Measurements from ENCODE around the gene IGDCC3. TPM values are rescaled to one million over a fixed set of nuclear protein-coding genes. Genes with fewer than 3 reads are reported as not detected.

IGDCC3 gene
- polyA plus RNA-seq, 2 of the 4 experiments (the other 2 are of a cell fraction) = 0.04 to 0.12 TPM

- CTCF ChIA-PET = interaction anchor here (1.1 to 16.1 kb wide), 8 partner anchors 10 to 78 kb away, joined by 3 to 722 read pairs (median 37); partner anchors contain the start of gene IGDCC3
- FAIRE-seq (no peak), ATAC-seq (no peak), DNase-seq (ENCODE audit: low read depth in 1 of 2, low spot score in 1 of 2) (no peak)
- WGBS (ENCODE audit: missing lambda C conversion rate) = 63% methylated on average over 9 of the region's 9 CpGs
- Histone ChIP-seq H3K4me1 (no peaks in the 10 kb centered on the region), H3K27ac (no peak overlapping the region), H3K4me2 (no peak overlapping the region), H3K4me3 (no peak overlapping the region), H3K9me3 (no peaks in the 10 kb centered on the region)
- TF ChIP-seq MAFK (IDR thresholded peaks at IDR 0.05; ENCODE audit: partially characterized antibody) = peak; percentile 53
- no peak for TF ChIP-seq CTCF (IDR thresholded peaks at IDR 0.05)
- POLR2A ChIA-PET = interaction anchor here (1.2 kb wide), 1 partner anchor 19 kb away, joined by 3 read pairs; the partner anchor contains the start of gene RNU5B-1
These were observed 54.7 kb downstream of the IGDCC3 start for GRCh38 chr15:65323071-65323511.

GRCh38 chr15:65318870-65319356, 58.9 kb downstream of the IGDCC3 start:
- peak; percentile 83 to 97 for DNase-seq (ENCODE audit: low read depth in 1 of 2, low spot score in 1 of 2)
- H3K9me3 ChIP-seq = no peaks in the 10 kb centered on the region
- H3K4me1 ChIP-seq = no peaks in the 10 kb centered on the region
- peak; percentile 95 for FAIRE-seq
- 37% methylated on average over 5 of the region's 5 CpGs for WGBS (ENCODE audit: missing lambda C conversion rate)
- peak; percentile 96 to 98 for ATAC-seq
- TF ChIP-seq, protein P1, sequence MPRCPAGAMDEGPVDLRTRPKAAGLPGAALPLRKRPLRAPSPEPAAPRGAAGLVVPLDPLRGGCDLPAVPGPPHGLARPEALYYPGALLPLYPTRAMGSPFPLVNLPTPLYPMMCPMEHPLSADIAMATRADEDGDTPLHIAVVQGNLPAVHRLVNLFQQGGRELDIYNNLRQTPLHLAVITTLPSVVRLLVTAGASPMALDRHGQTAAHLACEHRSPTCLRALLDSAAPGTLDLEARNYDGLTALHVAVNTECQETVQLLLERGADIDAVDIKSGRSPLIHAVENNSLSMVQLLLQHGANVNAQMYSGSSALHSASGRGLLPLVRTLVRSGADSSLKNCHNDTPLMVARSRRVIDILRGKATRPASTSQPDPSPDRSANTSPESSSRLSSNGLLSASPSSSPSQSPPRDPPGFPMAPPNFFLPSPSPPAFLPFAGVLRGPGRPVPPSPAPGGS (IDR thresholded peaks at IDR 0.05) = no peak
- TF ChIP-seq, protein P2, sequence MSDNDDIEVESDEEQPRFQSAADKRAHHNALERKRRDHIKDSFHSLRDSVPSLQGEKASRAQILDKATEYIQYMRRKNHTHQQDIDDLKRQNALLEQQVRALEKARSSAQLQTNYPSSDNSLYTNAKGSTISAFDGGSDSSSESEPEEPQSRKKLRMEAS (IDR thresholded peaks at IDR 0.05) = peak; percentile 60
- TF ChIP-seq CTCF (IDR thresholded peaks at IDR 0.05) (peak; percentile 98), FOSL2 (IDR thresholded peaks at IDR 0.05) (no peak), FOSL2 (CRISPR knock-in tag; IDR thresholded peaks at IDR 0.05) (peak; percentile 28; the same call in 1 of the 2 replicates), SMC3 (IDR thresholded peaks at IDR 0.05) (peak; percentile 96), PBX3 (IDR thresholded peaks at IDR 0.05) (no peak), RAD21 (conservative IDR thresholded peaks at IDR 0.05 in 1 of 2, IDR thresholded peaks at IDR 0.05 in 1 of 2) (peak; percentile 99)
- POLR2A ChIA-PET = interaction anchor here (1.1 to 4.4 kb wide), 2 partner anchors 14 to 67 kb away, joined by 3 to 20 read pairs; partner anchors contain the start of gene RNU5B-1
- no peak overlapping the region for H3K4me2 ChIP-seq
- H3K27ac ChIP-seq = no peak overlapping the region
- CTCF ChIA-PET = interaction anchor here (0.5 to 16.1 kb wide), 45 partner anchors 10 to 1388 kb away, joined by 3 to 722 read pairs (median 5); partner anchors contain the start of genes HACD3, IGDCC3, IGDCC4 and RNU5B-1
- no peak overlapping the region for H3K4me3 ChIP-seq

- WGBS (ENCODE audit: missing lambda C conversion rate) = 80% methylated on average over 11 of the region's 11 CpGs
- Histone ChIP-seq H3K4me1 (no peaks in the 10 kb centered on the region), H3K4me2 (no peak overlapping the region), H3K27ac (no peak overlapping the region), H3K9me3 (no peaks in the 10 kb centered on the region), H3K4me3 (no peak overlapping the region)
- ChIA-PET CTCF (interaction anchor here (1.1 to 16.1 kb wide), 5 partner anchors 10 to 326 kb away, joined by 3 to 722 read pairs (median 4); partner anchors contain the start of gene IGDCC3), POLR2A (interaction anchor here (1.6 kb wide), 1 partner anchor 8 kb away, joined by 8 read pairs; the partner anchor contains the start of gene RNU5B-1)
- FAIRE-seq = no peak
- ATAC-seq = peak; percentile 53 to 67; a peak in 4 of 6 replicates
- no peak for TF ChIP-seq HOXA7 (CRISPR knock-in tag; IDR thresholded peaks at IDR 0.05)
- no peak for TF ChIP-seq MAZ (IDR thresholded peaks at IDR 0.05; ENCODE audit: borderline replicate concordance, low read depth, low read length)
- TF ChIP-seq HOXB5 (CRISPR knock-in tag; IDR thresholded peaks at IDR 0.05) = no peak
- no peak for TF ChIP-seq FOXS1 (CRISPR knock-in tag; IDR thresholded peaks at IDR 0.05)
- no peak for TF ChIP-seq HEYL (CRISPR knock-in tag; IDR thresholded peaks at IDR 0.05)
- TF ChIP-seq TFCP2L1 (CRISPR knock-in tag; IDR thresholded peaks at IDR 0.05) = no peak
- TF ChIP-seq USF2 (IDR thresholded peaks at IDR 0.05) = no peak
- no peak for TF ChIP-seq HDAC2 (IDR thresholded peaks at IDR 0.05)
- no peak for TF ChIP-seq EHMT2 (IDR thresholded peaks at IDR 0.05; ENCODE audit: low read depth)
- TF ChIP-seq POLR2A (IDR thresholded peaks at IDR 0.05; ENCODE audit: low read length) = no peak
- TF ChIP-seq TP53 (CRISPR knock-in tag; IDR thresholded peaks at IDR 0.05) = no peak
- TF ChIP-seq EP300 (IDR thresholded peaks at IDR 0.05) = no peak
- TF ChIP-seq ZC3H11A (IDR thresholded peaks at IDR 0.05) = no peak
- TF ChIP-seq RCOR1 (IDR thresholded peaks at IDR 0.05; ENCODE audit: low read depth, low read length) = no peak
- no peak for TF ChIP-seq RARB (CRISPR knock-in tag; IDR thresholded peaks at IDR 0.05)
- TF ChIP-seq, protein P2 (IDR thresholded peaks at IDR 0.05) = no peak
- no peak for TF ChIP-seq NR3C1 (IDR thresholded peaks at IDR 0.05)
- no peak for DNase-seq (ENCODE audit: low read depth in 1 of 2, low spot score in 1 of 2)
These were observed 65.3 kb downstream of the IGDCC3 start for GRCh38 chr15:65312400-65312916.

Measured in A549 (cell line).